GM12864 (cell line): ENCODE results near the gene OR2C1.
A peak's percentile ranks its signal among the peaks of the same experiment; 100 is the strongest.

ENCODE experiments used
- DNase-seq: peaks from one replicate; pipeline ENCODE4 v3.0.0-alpha.2; 2011; ENCODE audit warnings: low read depth
- H3K4me3 ChIP-seq: 2 replicates; pipeline ENCODE4 v1.5.1; 2011; ENCODE audit warnings: mild to moderate bottlenecking, low read depth, low read length, control low read depth
- CTCF ChIP-seq: IDR thresholded peaks from 2 replicates; pipeline ENCODE4 v1.5.1; 2011; ENCODE audit warnings: low read depth, mild to moderate bottlenecking, moderate library complexity, low read length, control low read depth, inconsistent platforms; ENCODE audit errors: missing control alignments

Gene OR2C1

GRCh38 chr16:3388325-3388724, 32.6 kb downstream of the OR2C1 start:
- no peak overlapping the region for H3K4me3 ChIP-seq
- no peak for DNase-seq
- no peak for TF ChIP-seq CTCF

GRCh38 chr16:3389663-3390338, 34.1 kb downstream of the OR2C1 start:
- H3K4me3 ChIP-seq = no peak overlapping the region
- DNase-seq = no peak
- no peak for TF ChIP-seq CTCF

GRCh38 chr16:3400446-3400778, 44.7 kb downstream of the OR2C1 start:
- TF ChIP-seq CTCF = no peak
- peak overlapping the region; percentile 83 for H3K4me3 ChIP-seq

GRCh38 chr16:3400779-3401688, 45.3 kb downstream of the OR2C1 start, which contains the start of the genes ZNF174 and ZSCAN32:
ZNF174 (plus strand) TSS chr16:3401215; CDS start chr16:3402005, 790 bp downstream.
ZSCAN32 (minus strand) TSS chr16:3401004; CDS start chr16:3397557, 3,447 bp downstream.
- no peak for TF ChIP-seq CTCF
- peak; percentile 99 for DNase-seq
- peak within 1 kb of the TSS; percentile 83 for H3K4me3 ChIP-seq

More at GRCh38 chr16:3400446-3400778, 44.7 kb downstream of the OR2C1 start:
- no peak for DNase-seq

- peak overlapping the region; percentile 83 for H3K4me3 ChIP-seq
- TF ChIP-seq CTCF = no peak
- DNase-seq = no peak
Measured at GRCh38 chr16:3401719-3402397, 46.2 kb downstream of the OR2C1 start.
